Measurements from ENCODE around the gene TEX2.

DNA sequence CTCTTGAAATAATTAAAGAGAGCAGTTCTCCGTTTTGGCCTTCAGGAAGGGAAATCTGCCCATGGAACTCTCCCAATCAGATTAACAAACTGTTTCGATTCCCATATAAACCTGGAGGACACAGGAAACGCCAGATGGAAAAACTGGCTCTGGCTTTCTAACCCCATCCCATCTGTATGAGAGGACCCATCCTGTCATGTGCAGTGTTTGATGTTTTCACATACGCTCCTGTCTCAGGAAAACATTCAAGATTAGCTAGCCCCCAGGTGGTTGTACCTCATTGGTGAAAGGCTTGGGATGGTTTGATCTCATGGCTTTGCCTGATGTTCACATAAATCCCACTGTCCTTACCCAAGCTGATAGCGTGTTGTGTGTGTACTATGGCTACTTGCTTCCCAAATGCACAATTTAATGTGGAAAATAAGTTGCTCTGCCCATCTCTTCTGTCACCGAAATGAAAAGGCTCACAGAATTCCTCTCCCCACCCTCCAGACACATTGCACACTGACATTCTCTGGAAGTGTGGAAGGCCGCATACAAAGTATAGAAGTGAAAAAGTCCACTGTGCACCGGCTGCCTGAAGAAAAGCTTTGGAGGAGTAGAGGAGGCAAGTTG lies 114.9 kb downstream of the TEX2 start:
- TF ChIP-seq POLR2A (IDR thresholded peaks at IDR 0.05) (no peak), EP300 (IDR thresholded peaks at IDR 0.05; ENCODE audit: low read depth) (no peak), POLR2AphosphoS5 (IDR thresholded peaks at IDR 0.05) (no peak)
- TF ChIP-seq, protein P1, sequence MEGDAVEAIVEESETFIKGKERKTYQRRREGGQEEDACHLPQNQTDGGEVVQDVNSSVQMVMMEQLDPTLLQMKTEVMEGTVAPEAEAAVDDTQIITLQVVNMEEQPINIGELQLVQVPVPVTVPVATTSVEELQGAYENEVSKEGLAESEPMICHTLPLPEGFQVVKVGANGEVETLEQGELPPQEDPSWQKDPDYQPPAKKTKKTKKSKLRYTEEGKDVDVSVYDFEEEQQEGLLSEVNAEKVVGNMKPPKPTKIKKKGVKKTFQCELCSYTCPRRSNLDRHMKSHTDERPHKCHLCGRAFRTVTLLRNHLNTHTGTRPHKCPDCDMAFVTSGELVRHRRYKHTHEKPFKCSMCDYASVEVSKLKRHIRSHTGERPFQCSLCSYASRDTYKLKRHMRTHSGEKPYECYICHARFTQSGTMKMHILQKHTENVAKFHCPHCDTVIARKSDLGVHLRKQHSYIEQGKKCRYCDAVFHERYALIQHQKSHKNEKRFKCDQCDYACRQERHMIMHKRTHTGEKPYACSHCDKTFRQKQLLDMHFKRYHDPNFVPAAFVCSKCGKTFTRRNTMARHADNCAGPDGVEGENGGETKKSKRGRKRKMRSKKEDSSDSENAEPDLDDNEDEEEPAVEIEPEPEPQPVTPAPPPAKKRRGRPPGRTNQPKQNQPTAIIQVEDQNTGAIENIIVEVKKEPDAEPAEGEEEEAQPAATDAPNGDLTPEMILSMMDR (IDR thresholded peaks at IDR 0.05) = no peak

Data from transverse colon (tissue), 4 donors.